Neural cell (in vitro differentiated cells): ENCODE results near the gene PANK4. TPM values are rescaled to one million over a fixed set of nuclear protein-coding genes. Genes with fewer than 3 reads are reported as not detected.

Source experiments
- H2AFZ ChIP-seq: fragments of 200-600, 300-800 bp; sonication (generic), shearing (Covaris generic); 2 replicates; pipeline ENCODE4 v1.6.0; 2014; ENCODE audit warnings: low read depth, mild to moderate bottlenecking, antibody characterized with exemption, low read length, moderate library complexity
- H3F3A ChIP-seq: fragments of 200-600 bp; shearing (Covaris generic); 2 replicates; pipeline ENCODE4 v1.6.1; 2016; ENCODE audit warnings: mild to moderate bottlenecking, moderate library complexity, mixed read lengths, antibody characterized with exemption, low read length; ENCODE audit not compliant: insufficient read depth, poor library complexity, severe bottlenecking
- H3K27ac ChIP-seq: fragments of 200-600, 300-800 bp; sonication (generic), shearing (Covaris generic); 2 replicates; pipeline ENCODE4 v1.5.1; 2014; ENCODE audit warnings: mild to moderate bottlenecking, low read length, moderate library complexity
- H3K27me3 ChIP-seq: fragments of 300-800, 200-600 bp; sonication (generic), shearing (Covaris generic); 2 replicates; pipeline ENCODE4 v1.6.0; 2014; ENCODE audit warnings: mild to moderate bottlenecking, low read depth, low read length, moderate library complexity; ENCODE audit not compliant: insufficient read depth
- H3K36me3 ChIP-seq: fragments of 300-800, 200-600 bp; sonication (generic), shearing (Covaris generic); 2 replicates; pipeline ENCODE4 v1.5.1; 2014; ENCODE audit warnings: mild to moderate bottlenecking, antibody characterized with exemption, low read length, moderate library complexity; ENCODE audit not compliant: insufficient read depth
- H3K4me2 ChIP-seq: fragments of 300-800, 200-600 bp; sonication (generic), shearing (Covaris generic); 2 replicates; pipeline ENCODE4 v1.6.0; 2014; ENCODE audit warnings: mild to moderate bottlenecking, low read length
- H3K4me3 ChIP-seq: fragments of 300-800, 200-600 bp; sonication (generic), shearing (Covaris generic); 2 replicates; pipeline ENCODE4 v1.5.1; 2014; ENCODE audit warnings: mild to moderate bottlenecking, low read length, moderate library complexity
- H3K79me2 ChIP-seq: fragments of 200-600 bp; shearing (Covaris generic); replicated peaks from 2 replicates; pipeline ENCODE4 v1.6.0; 2014; ENCODE audit warnings: mild to moderate bottlenecking, low read length, moderate library complexity; ENCODE audit not compliant: insufficient read depth
- H3K9ac ChIP-seq: fragments of 300-800, 200-600 bp; sonication (generic), shearing (Covaris generic); 2 replicates; pipeline ENCODE4 v1.6.1; 2016; ENCODE audit warnings: mild to moderate bottlenecking, low read length, mixed read lengths
- H3K9me2 ChIP-seq: fragments of 200-600 bp; shearing (Covaris generic); 2 replicates; pipeline ENCODE4 v1.6.1; 2016; ENCODE audit warnings: mild to moderate bottlenecking, low read length, mixed read lengths; ENCODE audit not compliant: insufficient read depth
- H3K9me3 ChIP-seq: fragments of 200-600, 300-800 bp; sonication (generic), shearing (Covaris generic); 2 replicates; pipeline ENCODE4 v1.6.1; 2016; ENCODE audit warnings: mild to moderate bottlenecking, mixed run types, low read length, moderate library complexity, mixed read lengths
- H4K20me1 ChIP-seq: fragments of 200-600 bp; shearing (Covaris generic); 2 replicates; pipeline ENCODE4 v1.6.1; 2016; ENCODE audit warnings: mild to moderate bottlenecking, mixed run types; ENCODE audit not compliant: insufficient read depth
- CTCF ChIP-seq: fragments of 450-650 bp; IDR thresholded peaks from 2 replicates; pipeline ENCODE4 v1.5.1; 2014; ENCODE audit warnings: antibody characterized with exemption, mild to moderate bottlenecking, moderate library complexity; ENCODE audit not compliant: poor library complexity, severe bottlenecking
- EP300 ChIP-seq: fragments of 450-650 bp; conservative IDR thresholded peaks from 2 replicates; pipeline ENCODE4 v1.6.1; 2014; ENCODE audit warnings: antibody characterized with exemption, mild to moderate bottlenecking, moderate library complexity; ENCODE audit not compliant: poor library complexity, severe bottlenecking
- EZH2 ChIP-seq: fragments of 200-600, 300-800 bp; shearing (Covaris generic), sonication (generic); IDR thresholded peaks from 2 replicates; pipeline ENCODE4 v1.6.1; 2014; ENCODE audit warnings: antibody characterized with exemption, low read length, borderline replicate concordance, mild to moderate bottlenecking; ENCODE audit not compliant: insufficient read depth, poor library complexity, severe bottlenecking
- MXI1 ChIP-seq: fragments of 450-650 bp; conservative IDR thresholded peaks from 2 replicates; pipeline ENCODE4 v1.6.1; 2014; ENCODE audit warnings: antibody characterized with exemption, mild to moderate bottlenecking; ENCODE audit not compliant: poor library complexity, severe bottlenecking
- POLR2AphosphoS5 ChIP-seq: IDR thresholded peaks from 2 replicates; pipeline ENCODE4 v1.6.1; 2012
- RAD21 ChIP-seq: fragments of 450-650 bp; conservative IDR thresholded peaks from 2 replicates; pipeline ENCODE4 v1.6.1; 2014; ENCODE audit warnings: antibody characterized with exemption, mild to moderate bottlenecking, moderate library complexity
- REST ChIP-seq: IDR thresholded peaks from 2 replicates; pipeline ENCODE4 v1.6.1; 2012; ENCODE audit warnings: borderline replicate concordance
- SMC3 ChIP-seq: fragments of 450-650 bp; conservative IDR thresholded peaks from 2 replicates; pipeline ENCODE4 v1.6.1; 2014; ENCODE audit warnings: antibody characterized with exemption, mild to moderate bottlenecking, moderate library complexity; ENCODE audit not compliant: poor library complexity
- TAF1 ChIP-seq: IDR thresholded peaks from 2 replicates; pipeline ENCODE4 v1.6.1; 2012; ENCODE audit warnings: low read depth
- polyA plus RNA-seq: library from polyadenylated mRNA; depleted of rRNA; stranded (reverse); fragments of >200 nt; gene quantifications from 2 replicates; pipeline ENCODE4 v1.2.3, GENCODE V29; 2014

PANK4 gene
- polyA plus RNA-seq, 1 donor from 2014 or later = 37.9 TPM

- no peak overlapping the region for H2AFZ ChIP-seq
- H3F3A ChIP-seq = no peaks in the 10 kb centered on the region
- no peak for TF ChIP-seq MXI1
- no peak for TF ChIP-seq SMC3
- TF ChIP-seq TAF1 = no peak
- no peak for TF ChIP-seq REST
- no peak for TF ChIP-seq RAD21
- no peak for TF ChIP-seq EZH2
- no peak for TF ChIP-seq CTCF
- no peak for TF ChIP-seq EP300
- TF ChIP-seq POLR2AphosphoS5 = no peak
- H3K4me2 ChIP-seq = no peak overlapping the region
- H3K9me2 ChIP-seq = no peaks in the 10 kb centered on the region
- H3K9ac ChIP-seq = no peak overlapping the region
- no peaks in the 10 kb centered on the region for H3K27me3 ChIP-seq
- no peak overlapping the region for H3K27ac ChIP-seq
- no peak overlapping the region for H3K4me3 ChIP-seq
- no peaks in the 10 kb centered on the region for H3K79me2 ChIP-seq
- no peaks in the 10 kb centered on the region for H3K36me3 ChIP-seq
- no peaks in the 10 kb centered on the region for H4K20me1 ChIP-seq
- no peaks in the 10 kb centered on the region for H3K9me3 ChIP-seq
Observed at GRCh38 chr1:2477791-2478499, 48.5 kb downstream of the PANK4 start.

- Histone ChIP-seq H3K9ac (no peak overlapping the region), H3K4me3 (no peak overlapping the region), H2AFZ (no peak overlapping the region), H3K4me2 (no peak overlapping the region), H3K9me3 (no peaks in the 10 kb centered on the region), H3K27ac (no peak overlapping the region), H4K20me1 (no peaks in the 10 kb centered on the region), H3K79me2 (no peaks in the 10 kb centered on the region), H3F3A (no peaks in the 10 kb centered on the region), H3K9me2 (no peaks in the 10 kb centered on the region), H3K27me3 (no peaks in the 10 kb centered on the region), H3K36me3 (no peaks in the 10 kb centered on the region)
- no peak for TF ChIP-seq SMC3
- no peak for TF ChIP-seq RAD21
- no peak for TF ChIP-seq REST
- no peak for TF ChIP-seq CTCF
- no peak for TF ChIP-seq MXI1
- no peak for TF ChIP-seq EZH2
- TF ChIP-seq EP300 = no peak
- no peak for TF ChIP-seq TAF1
- no peak for TF ChIP-seq POLR2AphosphoS5
Observed at GRCh38 chr1:2477309-2477708, 49.1 kb downstream of the PANK4 start.
